Measurements from ENCODE around the gene C16orf82. TPM values are rescaled to one million over a fixed set of nuclear protein-coding genes. Genes with fewer than 3 reads are reported as not detected.

Gene C16orf82
- total and polyA plus RNA-seq, 9 of the 15 experiments (the other 6 are each of a cell fraction or from before 2014, with no cell fraction given), result not detected

- TF ChIP-seq ZNF23 (CRISPR knock-in tag; IDR thresholded peaks at IDR 0.05), result no peak
- no peak for TF ChIP-seq NONO (IDR thresholded peaks at IDR 0.05; ENCODE audit: low read depth in 2 of 2, low read length in 1 of 2)
- no peak for TF ChIP-seq RAD21 (CRISPR knock-in tag; conservative IDR thresholded peaks at IDR 0.05 in 1 of 2, IDR thresholded peaks at IDR 0.05 in 1 of 2)
- TF ChIP-seq MGA (IDR thresholded peaks at IDR 0.05), result peak; percentile 41
- TF ChIP-seq BRF2 (IDR thresholded peaks at IDR 0.05; ENCODE audit: borderline replicate concordance, insufficient read depth, insufficient read length), result no peak
- no peak for TF ChIP-seq PATZ1 (CRISPR knock-in tag; IDR thresholded peaks at IDR 0.05; ENCODE audit: borderline replicate concordance)
- TF ChIP-seq HDAC3 (IDR thresholded peaks at IDR 0.05; ENCODE audit: borderline replicate concordance, partially characterized antibody), result no peak
- no peak for TF ChIP-seq RFX1 (IDR thresholded peaks at IDR 0.05)
- TF ChIP-seq ZNF232 (CRISPR knock-in tag; IDR thresholded peaks at IDR 0.05), result no peak
- TF ChIP-seq DPF2 (IDR thresholded peaks at IDR 0.05), result 0 out of 2 replicates have a peak, but pooled peaks have one; percentile 21
These were observed 31.8 kb downstream of the C16orf82 start (continued) for GRCh38 chr16:27098366-27099049.
